CD4-positive, alpha-beta T cell treated with Interleukin-15 for 1 hour (primary cell): ENCODE data around the gene MRPS22.
"Not testable (repeated sequence)": the region's sequence is repeated elsewhere in the genome, so short reads cannot be mapped to it uniquely, and the experiment has no call there.

Experiments used
- DNase-seq: peaks from one replicate; pipeline ENCODE4 v3.0.0-alpha.2; 2020

The MRPS22 gene

DNA sequence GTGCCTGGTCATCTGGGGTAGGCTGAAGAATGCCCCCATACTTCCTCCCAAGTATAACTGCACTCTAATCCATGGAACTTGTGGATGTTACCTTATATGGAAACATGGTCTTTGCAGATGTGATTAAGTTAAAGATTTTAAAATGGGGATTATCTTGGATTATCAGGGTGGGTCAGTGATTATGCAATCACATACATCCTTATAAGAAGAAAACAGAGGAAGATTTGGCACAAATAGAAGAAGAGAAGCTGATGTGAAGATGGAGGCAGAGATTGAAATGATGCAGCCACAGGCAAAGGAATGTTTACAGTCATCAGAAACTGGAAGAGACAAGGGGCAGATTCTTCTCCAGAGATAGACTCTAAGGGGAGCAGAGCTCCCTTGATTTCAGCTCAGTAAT, 1.8 kb upstream of the MRPS22 start:
- DNase-seq: no peak

DNA sequence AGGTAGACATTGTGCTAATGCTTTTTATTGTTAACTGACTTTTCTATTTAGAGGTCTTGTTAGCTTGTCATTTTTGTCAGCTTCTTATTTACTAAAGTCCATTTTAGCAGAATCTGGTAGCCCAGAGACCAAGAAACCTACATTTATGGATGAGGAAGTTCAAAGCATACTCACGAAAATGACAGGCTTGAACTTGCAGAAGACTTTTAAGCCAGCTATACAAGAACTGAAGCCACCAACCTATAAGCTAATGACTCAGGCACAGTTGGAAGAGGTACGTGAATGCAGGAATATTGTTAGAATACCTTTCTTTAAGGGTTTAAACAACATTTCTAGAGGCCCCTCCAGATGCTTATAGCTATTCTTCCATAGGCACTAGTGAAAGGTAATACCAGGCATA, 3.0 kb downstream of the MRPS22 start:
- no peak for DNase-seq

DNA sequence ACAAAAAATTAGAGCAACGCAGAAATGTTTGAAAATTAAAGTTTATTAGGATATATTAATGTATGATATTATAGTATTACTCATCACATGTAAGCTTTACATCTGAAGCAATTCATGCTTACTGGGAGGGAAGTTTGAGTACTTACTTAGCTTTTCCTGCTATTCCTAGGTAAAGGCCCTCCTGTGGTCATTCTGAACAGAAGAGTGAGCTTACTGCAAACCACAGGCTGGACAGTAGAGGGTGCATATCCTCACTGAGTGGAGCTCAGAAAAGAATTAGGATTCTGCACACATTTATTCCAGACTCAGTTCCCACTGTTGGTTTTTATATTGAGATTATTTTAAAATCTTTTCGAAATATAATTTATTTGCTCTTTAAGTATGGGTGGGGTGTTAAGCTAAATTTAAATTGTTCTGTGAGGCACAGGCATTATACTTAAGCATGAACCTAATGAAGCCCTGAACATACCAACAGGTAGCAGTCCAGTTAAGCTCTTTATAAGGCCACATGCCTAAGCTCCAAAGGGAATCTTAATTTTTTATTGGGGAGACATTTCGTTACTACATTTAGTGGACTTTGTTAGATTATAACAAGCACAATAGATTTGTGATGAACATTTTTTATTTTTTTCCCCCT, 10.2 kb downstream of the MRPS22 start:
- DNase-seq: no peak

DNA sequence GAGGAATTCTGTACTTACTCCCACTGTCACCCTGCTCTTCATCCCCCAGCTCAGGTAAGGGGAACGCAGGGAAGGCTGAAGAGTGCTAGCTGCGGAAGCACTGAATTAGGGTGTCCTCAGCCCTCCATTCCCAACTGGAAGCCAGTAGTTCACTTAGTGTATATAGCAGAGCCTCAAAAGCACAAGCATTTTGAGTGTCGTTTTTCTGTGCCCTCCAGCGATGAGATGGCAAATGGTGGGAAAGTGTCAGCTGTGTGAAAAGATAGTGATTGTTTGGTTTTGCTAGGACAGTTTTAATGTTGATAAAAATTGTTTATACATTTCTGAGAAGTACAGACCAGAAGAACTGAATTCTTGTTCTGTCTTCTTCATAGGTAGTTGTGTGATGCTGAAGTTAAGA, 10.8 kb downstream of the MRPS22 start:
- no peak for DNase-seq

DNA sequence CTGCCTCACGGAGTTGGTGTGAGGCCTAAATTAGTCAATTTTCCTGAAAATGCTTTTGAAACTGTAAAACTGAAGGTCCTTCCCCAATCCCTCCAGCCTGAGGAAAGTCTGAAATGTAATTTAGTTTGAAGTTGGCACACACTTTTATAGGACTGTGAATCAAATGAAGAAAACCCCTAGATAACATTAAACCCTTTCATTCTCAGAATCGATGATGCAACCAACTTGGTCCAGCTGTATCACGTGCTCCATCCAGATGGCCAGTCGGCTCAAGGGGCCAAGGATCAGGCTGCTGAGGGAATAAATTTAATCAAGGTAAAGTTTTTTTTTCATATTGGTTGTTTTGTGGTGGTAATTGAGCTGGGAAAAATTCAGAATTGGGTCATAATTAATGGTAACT, 11.7 kb downstream of the MRPS22 start:
- DNase-seq: no peak

DNA sequence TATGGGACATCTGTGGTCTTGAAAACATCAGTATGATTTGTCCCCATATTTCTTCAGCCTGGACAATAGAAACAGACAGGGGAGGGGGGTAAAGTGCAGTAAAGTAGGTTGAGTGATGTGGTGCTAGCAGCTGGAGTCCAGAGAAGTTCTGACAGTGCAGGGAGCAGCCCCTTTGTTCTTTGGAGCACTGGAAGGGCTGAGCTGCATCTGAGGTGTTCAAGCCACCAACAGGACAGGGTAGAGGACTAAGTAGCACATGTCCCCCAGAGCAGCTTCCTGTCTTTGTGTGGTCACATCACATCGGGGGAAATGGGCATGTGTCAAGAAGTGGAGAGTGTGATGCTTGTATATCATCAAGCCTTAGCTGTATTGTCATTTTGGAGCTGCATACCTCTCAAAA, 12.1 kb downstream of the MRPS22 start:
- no peak for DNase-seq

DNA sequence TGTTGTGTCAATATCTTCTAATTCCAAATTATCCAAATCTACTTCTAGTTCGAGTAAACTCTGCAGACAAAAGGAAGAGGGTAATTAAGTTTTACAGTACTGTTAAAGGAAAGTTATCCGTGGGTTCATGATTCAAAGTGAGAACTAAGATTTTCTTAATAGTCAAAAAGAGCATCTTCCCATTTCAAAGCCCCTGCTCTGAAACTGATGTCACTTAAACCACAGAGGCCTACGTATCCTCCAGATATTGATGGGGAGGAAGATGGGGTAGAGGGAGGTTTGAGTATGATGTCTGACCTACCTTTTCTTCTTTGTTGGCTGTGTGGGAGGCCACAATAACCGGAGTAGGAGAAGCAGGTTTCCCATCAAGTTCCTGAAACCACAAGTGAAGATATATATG, 14.1 kb downstream of the MRPS22 start:
- no peak for DNase-seq

DNA sequence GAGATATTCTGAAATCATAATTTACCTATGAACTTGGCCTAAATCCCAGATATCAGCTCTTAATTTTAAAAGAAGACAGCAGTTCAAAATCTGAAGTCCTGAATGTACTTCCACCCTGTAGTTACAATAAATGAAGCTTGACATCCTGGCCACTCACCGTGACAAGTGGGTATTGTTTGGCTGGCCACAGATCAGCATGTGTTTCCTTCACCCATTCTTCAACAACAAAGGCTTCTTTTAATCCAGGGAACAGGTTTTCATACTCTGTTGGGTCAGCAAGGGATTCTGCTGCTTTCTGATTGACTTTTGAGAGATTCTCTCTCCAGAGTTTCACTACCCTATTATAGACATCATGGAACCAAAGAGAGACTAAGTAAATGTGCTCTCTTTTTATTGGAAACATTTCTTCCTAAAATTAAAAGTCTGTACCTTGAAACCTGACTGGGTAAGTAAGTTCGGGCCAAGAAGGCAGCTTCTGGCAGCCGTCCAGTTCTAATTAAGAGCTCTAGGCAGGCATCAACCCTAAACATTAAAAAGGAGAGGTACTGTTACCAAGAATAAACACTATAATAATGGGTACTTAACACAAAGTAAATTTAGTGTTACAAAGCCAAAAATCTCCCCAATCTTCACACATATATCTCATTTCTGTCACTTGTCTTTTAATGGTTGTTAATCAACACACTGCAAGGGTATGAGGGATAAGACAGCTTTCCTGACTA, 15.2 kb downstream of the MRPS22 start:
- DNase-seq: no peak

DNA sequence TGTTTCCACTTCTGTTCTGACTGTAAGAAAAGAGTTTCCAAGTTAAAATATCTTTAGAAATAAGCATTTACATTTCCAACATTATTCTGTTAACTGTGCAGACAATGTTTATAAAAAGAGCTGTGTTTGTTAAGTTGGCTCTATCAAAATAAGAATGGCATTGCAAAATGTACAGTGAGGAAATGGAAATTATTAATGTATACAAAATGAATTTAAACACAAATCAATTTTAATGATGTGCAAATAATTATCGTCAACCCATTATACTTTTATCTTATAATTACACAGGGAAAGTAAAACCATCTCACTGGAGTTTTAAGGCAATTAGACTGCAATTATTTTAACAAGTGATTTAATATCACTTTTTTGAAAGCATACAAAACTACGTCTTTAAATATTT, 17.5 kb downstream of the MRPS22 start:
- no peak for DNase-seq

DNA sequence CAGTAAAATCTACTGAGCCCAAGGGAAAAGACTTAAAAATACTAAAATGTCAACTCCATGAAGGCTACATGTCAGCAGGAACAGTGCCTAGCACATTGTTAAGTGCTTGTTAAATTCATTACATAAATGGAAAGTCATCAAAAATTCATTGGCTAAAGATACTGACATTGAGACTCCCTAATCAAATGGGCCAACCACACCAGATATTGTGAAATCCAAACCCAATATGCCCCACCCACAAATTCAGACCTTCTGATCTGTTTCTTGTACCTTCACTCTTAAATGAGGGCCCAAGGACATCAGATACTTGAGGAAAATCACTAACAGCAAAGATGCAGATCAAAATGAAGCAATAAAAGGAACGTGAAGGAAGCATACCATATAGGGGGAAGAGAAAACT, 20.7 kb downstream of the MRPS22 start:
- no peak for DNase-seq

DNA sequence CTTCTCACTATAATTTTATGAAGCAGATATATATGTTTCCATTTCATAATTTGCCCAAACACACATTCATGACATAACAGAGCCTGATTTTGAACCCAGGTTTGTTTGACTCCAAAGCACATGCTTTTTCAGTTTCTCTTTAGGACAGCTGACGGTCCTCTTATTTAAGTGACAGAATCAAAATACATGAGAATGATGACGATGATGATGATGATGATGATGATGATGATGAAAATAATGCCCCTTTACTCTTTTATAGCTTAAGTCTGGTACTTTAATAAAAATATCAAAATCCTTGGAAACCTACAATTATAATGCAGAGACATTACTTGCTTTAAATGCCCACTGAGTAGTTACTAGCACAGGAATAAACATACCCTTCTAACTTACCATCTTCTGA, 30.3 kb downstream of the MRPS22 start:
- no peak for DNase-seq

DNA sequence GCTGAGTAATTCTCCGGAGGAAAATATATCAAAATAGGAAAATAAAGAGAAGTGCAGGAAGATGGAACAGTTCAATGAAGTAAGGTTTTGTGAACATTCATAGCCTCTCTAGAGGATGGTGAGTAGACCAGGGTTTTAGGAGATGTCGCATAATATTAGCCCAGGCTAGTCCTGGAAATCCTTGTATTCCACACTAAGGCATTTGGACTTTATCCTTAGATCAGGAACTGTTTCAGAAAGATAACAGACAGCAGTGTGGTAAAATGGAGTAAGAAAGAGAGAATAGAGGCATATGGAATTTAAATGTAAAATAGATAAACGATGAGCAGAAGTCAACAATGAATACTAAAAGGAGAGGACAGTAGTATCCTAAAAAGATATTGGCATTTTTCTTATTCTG, 33.6 kb downstream of the MRPS22 start:
- DNase-seq: no peak

DNA sequence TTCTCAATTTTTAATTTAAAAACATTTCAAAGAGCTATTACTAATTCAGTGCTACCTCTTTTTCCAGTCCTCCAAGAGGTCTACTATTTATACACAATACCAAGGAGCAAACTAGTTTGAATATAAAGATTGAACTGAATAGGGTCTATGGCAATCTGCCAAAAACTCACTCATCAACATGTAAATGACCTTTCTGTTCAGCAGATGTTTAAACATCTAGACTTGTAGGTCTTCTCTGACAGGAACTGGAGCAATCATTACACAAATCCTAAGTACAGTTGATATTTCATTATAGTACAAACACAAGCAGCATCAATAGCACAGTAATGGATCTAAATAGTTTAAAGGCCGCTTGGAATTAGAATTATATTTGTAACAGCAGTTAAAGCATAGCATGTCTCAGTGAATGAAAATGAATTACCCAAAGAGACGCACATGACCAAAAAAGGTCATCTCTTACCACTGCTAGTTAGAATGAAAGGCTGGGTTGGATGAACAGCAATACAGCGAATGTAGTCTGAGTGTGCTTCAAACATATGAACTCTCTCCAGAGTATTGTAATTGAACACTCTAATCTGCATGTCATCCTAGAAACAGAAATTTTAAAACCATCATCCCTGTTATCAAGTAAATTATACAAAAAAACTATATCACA, 34.9 kb downstream of the MRPS22 start:
- DNase-seq: no peak

DNA sequence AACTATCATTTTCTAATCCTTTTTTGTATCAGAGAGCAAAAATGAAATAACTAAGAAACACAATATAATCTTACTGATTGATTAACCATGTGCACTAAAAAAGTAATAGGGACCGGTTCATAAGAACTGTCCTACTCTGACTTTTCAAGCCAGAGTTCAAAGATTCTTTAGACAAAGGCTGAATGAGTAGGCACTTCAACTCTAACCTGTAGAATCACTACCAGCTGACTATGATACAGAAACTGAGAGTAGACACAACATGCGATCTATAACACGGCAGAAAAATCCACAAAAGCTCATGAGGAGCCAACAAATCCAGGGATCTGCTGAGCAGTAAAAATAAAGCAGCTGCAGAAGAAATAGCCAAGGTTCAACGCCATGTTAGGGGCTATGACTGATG, 36.8 kb downstream of the MRPS22 start:
- no peak for DNase-seq

DNA sequence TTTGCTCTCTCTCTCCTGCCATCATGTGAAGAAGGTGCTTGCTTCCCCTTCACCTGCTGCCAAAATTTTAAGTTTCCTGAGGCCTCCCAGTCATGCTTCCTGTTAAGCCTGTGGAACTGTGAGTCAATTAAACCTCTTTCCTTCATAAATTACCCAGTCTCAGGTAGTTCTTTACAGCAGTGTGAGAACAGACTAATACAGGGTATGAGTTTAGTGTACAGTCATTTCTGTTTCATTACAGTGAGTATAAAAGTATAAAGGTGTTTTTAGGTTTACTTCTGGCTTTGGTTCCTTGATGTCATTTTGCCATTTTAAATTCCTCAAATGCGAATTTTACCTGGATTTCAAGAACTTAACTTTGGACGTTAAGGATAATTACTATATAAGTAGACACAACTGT, 38.5 kb downstream of the MRPS22 start:
- not testable (repeated sequence) for DNase-seq

DNA sequence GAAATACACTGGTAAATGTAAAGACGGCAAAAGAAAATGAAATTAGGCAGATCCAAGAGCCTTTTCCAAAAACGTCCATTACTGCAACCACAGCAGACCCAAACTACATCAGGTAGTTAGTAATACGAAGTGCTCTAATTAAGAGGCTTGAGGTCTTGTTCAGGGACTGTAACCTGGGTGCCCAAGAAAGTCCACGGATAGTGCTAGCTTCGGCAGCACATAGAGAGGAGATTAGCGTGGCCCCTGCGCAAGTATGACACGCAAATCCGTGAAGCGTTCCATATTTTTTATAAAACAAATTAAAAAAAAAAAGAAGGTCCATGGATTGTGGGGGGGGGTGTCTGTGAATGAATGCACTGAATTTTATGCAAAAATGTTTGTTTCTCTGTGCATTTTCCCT, 44.3 kb downstream of the MRPS22 start:
- DNase-seq: no peak

DNA sequence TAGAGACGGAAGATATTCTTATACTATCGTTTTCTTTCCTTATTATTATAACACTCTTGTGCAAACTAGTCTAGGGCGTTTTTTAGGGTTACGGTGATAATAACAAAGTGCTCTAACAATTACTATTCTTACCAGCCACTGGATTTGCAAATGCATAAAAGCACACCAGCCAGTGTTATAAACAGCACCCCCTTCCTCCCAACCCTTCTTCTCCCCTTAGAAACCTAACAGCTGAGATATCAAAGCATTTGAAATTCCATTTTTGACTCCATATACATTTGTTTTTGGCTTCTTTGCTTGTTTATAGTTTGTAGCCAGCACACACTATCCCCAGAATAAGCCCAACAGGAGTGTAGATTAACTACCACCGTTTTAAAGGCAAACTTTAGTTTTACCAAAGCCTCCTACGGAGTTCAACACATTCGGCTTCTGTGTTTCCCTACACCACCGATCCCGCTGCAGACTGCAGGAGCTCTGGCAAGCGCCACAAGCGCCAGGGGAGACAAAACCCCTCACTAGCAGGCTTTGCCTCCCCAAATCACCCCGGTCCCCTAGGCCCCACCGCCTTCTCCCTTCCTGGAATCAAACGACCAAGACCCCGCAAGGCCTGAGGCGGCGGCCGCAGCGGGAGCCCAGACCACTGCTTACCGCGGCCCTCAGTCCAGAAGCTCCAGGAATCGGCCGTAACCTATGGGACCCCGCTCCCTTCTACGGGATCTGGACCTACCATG, 45.2 kb downstream of the MRPS22 start:
- no peak for DNase-seq

DNA sequence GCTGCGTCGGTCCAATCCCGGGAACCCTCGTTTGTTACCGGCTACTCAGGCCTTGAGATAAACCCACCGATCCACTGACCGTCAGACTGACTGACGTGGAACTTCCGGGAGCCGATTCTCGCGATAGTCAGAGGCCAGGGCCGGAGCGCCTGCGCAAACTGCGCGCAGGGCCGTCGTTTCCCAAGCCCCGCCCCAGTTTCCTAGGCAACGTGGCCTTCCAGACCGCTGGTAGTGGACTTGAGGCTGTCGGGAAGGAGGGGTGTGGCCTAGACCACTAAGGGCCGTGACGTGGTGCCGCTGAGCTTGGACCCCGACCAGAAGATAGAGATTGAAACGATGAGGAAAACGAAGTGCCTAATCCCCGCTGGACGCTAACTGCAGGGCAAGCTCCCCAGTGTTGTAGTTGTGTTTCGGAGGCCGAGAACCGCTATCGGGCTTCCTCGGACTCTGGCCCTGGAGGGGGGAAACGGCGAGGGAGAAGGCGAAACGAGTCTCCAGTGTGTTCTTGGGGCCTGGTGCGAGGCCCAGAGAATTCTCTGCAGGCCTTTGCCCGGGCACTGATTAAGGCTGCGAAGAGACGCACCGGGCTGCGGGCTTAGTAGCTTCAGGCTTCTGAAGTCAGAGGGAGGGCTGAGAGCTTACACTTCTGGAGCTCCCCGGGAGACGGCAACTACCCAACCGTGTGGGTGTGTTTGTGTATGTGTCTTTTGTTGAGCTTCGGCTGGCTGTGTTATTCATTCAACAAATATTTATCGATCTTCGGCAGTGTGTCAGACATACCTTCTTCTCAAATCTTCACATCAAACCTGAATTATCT, 45.9 kb downstream of the MRPS22 start, which contains the start of gene COPB2:
Gene COPB2 (minus strand): TSS at position 96 of the 817 bp plus-strand sequence. CDS start 97 bp downstream, outside the sequence.
- DNase-seq: peak; percentile 97

DNA sequence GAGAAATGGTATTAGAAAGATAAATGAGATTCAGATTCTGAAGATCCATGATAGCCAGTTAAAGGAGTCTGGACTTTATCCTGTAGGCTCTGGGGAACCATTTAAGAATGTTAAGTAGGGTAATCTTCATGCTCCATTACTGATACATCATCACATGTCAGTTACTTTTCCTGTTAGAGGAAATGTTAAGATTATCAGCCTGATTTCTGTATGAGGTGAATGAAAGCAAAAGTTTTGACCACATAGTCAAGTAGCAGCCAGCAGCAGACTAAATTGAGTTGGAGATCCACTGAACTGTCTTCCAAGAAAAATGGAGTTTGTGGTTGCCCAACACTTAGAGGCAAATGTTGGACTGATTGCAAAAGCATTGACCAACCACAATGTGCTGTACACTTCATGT, 50.3 kb downstream of the MRPS22 start:
- DNase-seq: no peak

DNA sequence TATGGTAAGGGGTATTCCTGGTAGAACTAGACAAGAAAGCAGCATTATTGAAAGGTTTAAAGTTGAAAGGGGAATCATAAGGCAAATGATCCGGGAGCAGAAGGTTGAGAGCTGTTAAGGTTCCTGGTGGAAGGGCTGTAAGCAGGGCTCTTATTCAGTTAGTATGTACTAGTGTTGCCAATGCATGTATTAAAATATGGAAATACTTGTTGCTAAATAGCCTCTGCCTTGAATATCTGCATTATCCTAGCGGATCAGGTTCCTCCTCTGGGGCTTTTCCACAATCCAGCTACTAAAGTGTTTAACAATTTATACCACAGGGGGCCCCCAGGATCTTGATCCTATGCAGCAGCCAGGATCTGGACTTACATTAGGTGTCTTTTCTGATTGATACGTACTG, 52.9 kb downstream of the MRPS22 start:
- no peak for DNase-seq

DNA sequence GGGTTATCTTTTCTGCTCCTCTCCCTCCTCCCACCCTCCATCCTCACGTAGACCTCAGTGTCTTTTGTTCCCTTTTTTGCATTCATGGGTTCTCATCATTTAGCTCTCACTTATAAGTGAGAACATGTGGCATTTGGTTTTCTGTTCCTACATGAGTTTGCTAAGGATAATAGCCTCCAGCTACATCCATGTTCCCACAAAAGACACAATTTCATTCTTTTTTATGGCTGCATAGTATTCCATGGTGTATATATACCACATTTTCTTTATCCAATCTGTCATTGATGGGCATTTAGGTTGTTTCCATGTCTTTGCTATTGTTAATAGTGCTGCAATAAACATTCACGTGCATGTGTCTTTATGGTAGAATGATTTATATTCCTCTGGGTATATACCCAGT, 57.3 kb downstream of the MRPS22 start:
- not testable (repeated sequence) for DNase-seq
